ENCODE data around the gene LNPEP. TPM values are rescaled to one million over a fixed set of nuclear protein-coding genes. Genes with fewer than 3 reads are reported as not detected.

The LNPEP gene
- total and polyA plus RNA-seq, 2 of the 4 experiments (the other 2 are of a cell fraction): 3.6 to 27.4 TPM

DNA sequence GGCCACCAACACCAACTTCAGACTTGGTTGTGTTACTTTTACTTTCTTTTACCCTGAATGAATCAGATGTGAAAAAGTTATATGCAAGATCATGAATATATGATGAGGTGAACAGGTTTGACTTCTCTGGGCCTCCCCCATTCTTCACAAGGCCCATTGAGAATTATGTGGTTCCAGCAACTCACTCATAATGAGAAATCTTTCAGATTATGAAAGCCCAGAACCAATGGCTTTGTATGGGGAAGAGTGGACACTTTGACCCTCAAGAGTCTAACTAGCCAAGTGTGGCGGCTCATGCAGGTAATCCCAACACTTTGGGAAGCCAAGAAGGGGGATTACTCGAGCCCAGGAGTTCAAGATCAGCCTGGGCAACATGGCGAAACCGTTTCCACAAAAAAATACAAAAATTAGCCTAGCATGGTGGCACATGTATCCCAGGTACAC, 16.1 kb upstream of the LNPEP start:
- no CpG with 5 or more reads among the region's 4 CpGs for WGBS, 2 experiments (ENCODE audit: extremely low coverage in 2 of 2, insufficient read length in 1 of 2)
- Histone ChIP-seq H3K18ac (ENCODE audit: low read depth, low read length) (no peak overlapping the region), H2AK9ac (replicated peaks; ENCODE audit: low read depth, low read length, poor library complexity) (no peak overlapping the region), H4K91ac (ENCODE audit: insufficient read depth, low read depth, low read length) (no peak overlapping the region), H2BK5ac (ENCODE audit: low read depth, low read length, poor library complexity, severe bottlenecking) (no peak overlapping the region), H4K20me1 (ENCODE audit: insufficient read depth, low read length) (no peaks in the 10 kb centered on the region), H2BK20ac (ENCODE audit: low read depth, low read length) (no peak overlapping the region), H3K27ac (ENCODE audit: insufficient read depth, low read length) (no peak overlapping the region), H3K56ac (ENCODE audit: extremely low read depth, insufficient read depth, low read length) (no peak overlapping the region), H3K9me3 (ENCODE audit: control insufficient read depth, insufficient read depth, low read length) (no peaks in the 10 kb centered on the region), H2AFZ (replicated peaks; ENCODE audit: low read length, poor library complexity) (no peak overlapping the region), H3K4ac (ENCODE audit: low read depth, low read length) (no peak overlapping the region), H3K27me3 (ENCODE audit: control insufficient read depth, insufficient read depth, low read length) (no peaks in the 10 kb centered on the region), H3K36me3 (ENCODE audit: control insufficient read depth, insufficient read depth, low read length) (no peaks in the 10 kb centered on the region), H3K4me1 (ENCODE audit: control insufficient read depth, insufficient read depth, low read length) (peaks cover 4% of the 10 kb centered on the region; the same call in 1 of the 2 replicates), H3K4me2 (ENCODE audit: low read depth, low read length) (no peak overlapping the region), H3K79me1 (ENCODE audit: low read depth in 1 of 2, low read length in 2 of 2) (no peaks in the 10 kb centered on the region), H3K9me1 (ENCODE audit: insufficient read depth, low read length) (no peaks in the 10 kb centered on the region; the same call in 1 of the 2 replicates), H3K14ac (replicated peaks; ENCODE audit: low read depth, low read length) (no peak overlapping the region), H4K8ac (ENCODE audit: low read depth in 2 of 2, low read length in 2 of 2) (no peak overlapping the region), H3K4me3 (ENCODE audit: insufficient read depth, low read depth, low read length) (no peak overlapping the region), H2BK120ac (ENCODE audit: low read depth, low read length) (no peak overlapping the region), H3K23ac (ENCODE audit: low read depth, low read length) (no peak overlapping the region), H3K9ac (ENCODE audit: low read depth, low read length) (no peak overlapping the region), H4K5ac (ENCODE audit: low read depth, low read length) (no peak overlapping the region), H2BK15ac (ENCODE audit: low read depth, low read length) (no peak overlapping the region), H2AK5ac (ENCODE audit: low read depth, low read length) (no peak overlapping the region)
- dilution Hi-C loops (cut with HindIII; ENCODE audit: low sequenced_read_pairs, unreplicated experiment) (no loop called here), intact Hi-C loops (cut with micrococcal nuclease) (no loop called here), in situ Hi-C loops (cut with MboI; ENCODE audit: low sequenced_read_pairs) (no loop called here)
- CTCF ChIA-PET: no interaction called here
- TF ChIP-seq, protein P1, sequence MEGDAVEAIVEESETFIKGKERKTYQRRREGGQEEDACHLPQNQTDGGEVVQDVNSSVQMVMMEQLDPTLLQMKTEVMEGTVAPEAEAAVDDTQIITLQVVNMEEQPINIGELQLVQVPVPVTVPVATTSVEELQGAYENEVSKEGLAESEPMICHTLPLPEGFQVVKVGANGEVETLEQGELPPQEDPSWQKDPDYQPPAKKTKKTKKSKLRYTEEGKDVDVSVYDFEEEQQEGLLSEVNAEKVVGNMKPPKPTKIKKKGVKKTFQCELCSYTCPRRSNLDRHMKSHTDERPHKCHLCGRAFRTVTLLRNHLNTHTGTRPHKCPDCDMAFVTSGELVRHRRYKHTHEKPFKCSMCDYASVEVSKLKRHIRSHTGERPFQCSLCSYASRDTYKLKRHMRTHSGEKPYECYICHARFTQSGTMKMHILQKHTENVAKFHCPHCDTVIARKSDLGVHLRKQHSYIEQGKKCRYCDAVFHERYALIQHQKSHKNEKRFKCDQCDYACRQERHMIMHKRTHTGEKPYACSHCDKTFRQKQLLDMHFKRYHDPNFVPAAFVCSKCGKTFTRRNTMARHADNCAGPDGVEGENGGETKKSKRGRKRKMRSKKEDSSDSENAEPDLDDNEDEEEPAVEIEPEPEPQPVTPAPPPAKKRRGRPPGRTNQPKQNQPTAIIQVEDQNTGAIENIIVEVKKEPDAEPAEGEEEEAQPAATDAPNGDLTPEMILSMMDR (conservative IDR thresholded peaks at IDR 0.05; ENCODE audit: low read depth, low read length): no peak
- TF ChIP-seq MXI1 (IDR thresholded peaks at IDR 0.05; ENCODE audit: borderline replicate concordance, low read depth, low read length): no peak
- no peak for TF ChIP-seq CEBPB (IDR thresholded peaks at IDR 0.05; ENCODE audit: low read depth, low read length)
- TF ChIP-seq POLR2A (IDR thresholded peaks at IDR 0.05; ENCODE audit: low read depth, low read length): no peak
- no peak for TF ChIP-seq MAZ (IDR thresholded peaks at IDR 0.05; ENCODE audit: borderline replicate concordance, low read depth, low read length)
- TF ChIP-seq RCOR1 (IDR thresholded peaks at IDR 0.05; ENCODE audit: insufficient replicate concordance, low read length): no peak
- TF ChIP-seq SMC3 (IDR thresholded peaks at IDR 0.05; ENCODE audit: low read depth, low read length): no peak
- TF ChIP-seq CHD1 (IDR thresholded peaks at IDR 0.05; ENCODE audit: low read depth, low read length): no peak
- TF ChIP-seq FOS (IDR thresholded peaks at IDR 0.05; ENCODE audit: low read depth, low read length): no peak
- TF ChIP-seq, protein P2, sequence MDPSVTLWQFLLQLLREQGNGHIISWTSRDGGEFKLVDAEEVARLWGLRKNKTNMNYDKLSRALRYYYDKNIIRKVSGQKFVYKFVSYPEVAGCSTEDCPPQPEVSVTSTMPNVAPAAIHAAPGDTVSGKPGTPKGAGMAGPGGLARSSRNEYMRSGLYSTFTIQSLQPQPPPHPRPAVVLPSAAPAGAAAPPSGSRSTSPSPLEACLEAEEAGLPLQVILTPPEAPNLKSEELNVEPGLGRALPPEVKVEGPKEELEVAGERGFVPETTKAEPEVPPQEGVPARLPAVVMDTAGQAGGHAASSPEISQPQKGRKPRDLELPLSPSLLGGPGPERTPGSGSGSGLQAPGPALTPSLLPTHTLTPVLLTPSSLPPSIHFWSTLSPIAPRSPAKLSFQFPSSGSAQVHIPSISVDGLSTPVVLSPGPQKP (IDR thresholded peaks at IDR 0.05; ENCODE audit: borderline replicate concordance, low read depth, low read length): no peak
- TF ChIP-seq, protein P3, sequence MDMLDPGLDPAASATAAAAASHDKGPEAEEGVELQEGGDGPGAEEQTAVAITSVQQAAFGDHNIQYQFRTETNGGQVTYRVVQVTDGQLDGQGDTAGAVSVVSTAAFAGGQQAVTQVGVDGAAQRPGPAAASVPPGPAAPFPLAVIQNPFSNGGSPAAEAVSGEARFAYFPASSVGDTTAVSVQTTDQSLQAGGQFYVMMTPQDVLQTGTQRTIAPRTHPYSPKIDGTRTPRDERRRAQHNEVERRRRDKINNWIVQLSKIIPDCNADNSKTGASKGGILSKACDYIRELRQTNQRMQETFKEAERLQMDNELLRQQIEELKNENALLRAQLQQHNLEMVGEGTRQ (IDR thresholded peaks at IDR 0.05; ENCODE audit: low read depth, low read length): no peak
- no peak for TF ChIP-seq RFX5 (IDR thresholded peaks at IDR 0.05; ENCODE audit: low read depth, low read length)
- TF ChIP-seq BHLHE40 (IDR thresholded peaks at IDR 0.05; ENCODE audit: low read depth, low read length): no peak
- TF ChIP-seq RAD21 (IDR thresholded peaks at IDR 0.05; ENCODE audit: low read length): no peak
- no peak for TF ChIP-seq NFE2L2 (IDR thresholded peaks at IDR 0.05; ENCODE audit: low read depth, low read length)
- no peak for TF ChIP-seq MAFK (IDR thresholded peaks at IDR 0.05; ENCODE audit: low read depth, low read length)
- POLR2A ChIA-PET (ENCODE audit: unreplicated experiment): no interaction called here
- ATAC-seq (ENCODE audit: low read depth): no peak
- no TSS peak for BruUV-seq (replicated peaks)
- DNase-seq: no peak
